NCI-H345 (cell line): Measurements from ENCODE around the gene PSMC3.

ENCODE experiments used
- DNase-seq: peaks from one replicate; lab custom pipeline; 2025; lab: John Stamatoyannopoulos, UW

PSMC3 gene

GRCh38 chr11:47443028-47443700 lies 16.9 kb upstream of the PSMC3 start:
- peak; percentile 61 for DNase-seq

GRCh38 chr11:47442514-47442913 lies 16.3 kb upstream of the PSMC3 start:
- no peak for DNase-seq

- no peak for DNase-seq
These were observed 15.2 kb upstream of the PSMC3 start for GRCh38 chr11:47441421-47441820.

GRCh38 chr11:47440054-47440476 lies 13.8 kb upstream of the PSMC3 start:
- DNase-seq = no peak

- no peak for DNase-seq
These were observed 12.5 kb upstream of the PSMC3 start for GRCh38 chr11:47438721-47439120.

- peak; percentile 52 for DNase-seq
These were observed 11.6 kb upstream of the PSMC3 start for GRCh38 chr11:47437746-47438418.

- DNase-seq = no peak
These were observed 11.0 kb upstream of the PSMC3 start for GRCh38 chr11:47437218-47437745.

GRCh38 chr11:47436726-47437125 lies 10.5 kb upstream of the PSMC3 start:
- DNase-seq = no peak

GRCh38 chr11:47435687-47436086 lies 9.4 kb upstream of the PSMC3 start:
- DNase-seq = no peak

GRCh38 chr11:47434011-47434786 lies 8.0 kb upstream of the PSMC3 start:
- DNase-seq = no peak

GRCh38 chr11:47433157-47433556 lies 6.9 kb upstream of the PSMC3 start:
- no peak for DNase-seq

- no peak for DNase-seq
These were observed 5.3 kb upstream of the PSMC3 start for GRCh38 chr11:47431356-47432083.

- DNase-seq = no peak
These were observed 4.3 kb upstream of the PSMC3 start for GRCh38 chr11:47430524-47430923.

- DNase-seq = no peak
These were observed 628 bp downstream of the PSMC3 start for GRCh38 chr11:47425611-47426010.

GRCh38 chr11:47418454-47419259 lies 7.6 kb downstream of the PSMC3 start:
- DNase-seq = no peak

GRCh38 chr11:47417712-47418111 lies 8.5 kb downstream of the PSMC3 start:
- DNase-seq = no peak

- no peak for DNase-seq
These were observed 10.2 kb downstream of the PSMC3 start for GRCh38 chr11:47415949-47416472.

- no peak for DNase-seq
These were observed 11.0 kb downstream of the PSMC3 start for GRCh38 chr11:47415091-47415854.

GRCh38 chr11:47414685-47415070 lies 11.6 kb downstream of the PSMC3 start:
- no peak for DNase-seq
